HEK293 (cell line): ENCODE measurements around the gene EGFR.

Source experiments
- ZBTB44 ChIP-seq: fragments of 450-650 bp; IDR thresholded peaks from 2 replicates; pipeline ENCODE4 v1.5.1; 2018; ENCODE audit warnings: missing biosample characterization, mild to moderate bottlenecking, missing genetic modification characterization
- ZNF121 ChIP-seq: fragments of 450-650 bp; formaldehyde crosslinking; IDR thresholded peaks from 2 replicates; pipeline ENCODE4 v1.5.1; 2016; ENCODE audit warnings: missing biosample characterization, missing genetic modification characterization
- ZNF174 ChIP-seq: fragments of 450-650 bp; formaldehyde crosslinking; IDR thresholded peaks from 2 replicates; pipeline ENCODE4 v1.5.0; 2017; ENCODE audit warnings: missing biosample characterization, mild to moderate bottlenecking, missing genetic modification characterization
- ZNF18 ChIP-seq: fragments of 450-650 bp; formaldehyde crosslinking; IDR thresholded peaks from 2 replicates; pipeline ENCODE4 v1.5.1; 2016; ENCODE audit warnings: missing biosample characterization, missing genetic modification characterization
- ZNF341 ChIP-seq: fragments of 450-650 bp; formaldehyde crosslinking; IDR thresholded peaks from 2 replicates; pipeline ENCODE4; 2016; ENCODE audit warnings: low read depth, missing biosample characterization, missing genetic modification characterization
- ZNF394 ChIP-seq: fragments of 450-650 bp; formaldehyde crosslinking; IDR thresholded peaks from 2 replicates; pipeline ENCODE4 v1.5.1; 2016; ENCODE audit warnings: missing biosample characterization, missing genetic modification characterization, mild to moderate bottlenecking, moderate library complexity, borderline replicate concordance
- ZNF544 ChIP-seq: fragments of 450-650 bp; formaldehyde crosslinking; IDR thresholded peaks from 2 replicates; pipeline ENCODE4 v1.5.0; 2017; ENCODE audit warnings: missing biosample characterization, missing genetic modification characterization
- ZNF561 ChIP-seq: fragments of 450-650 bp; IDR thresholded peaks from 2 replicates; pipeline ENCODE4 v1.5.1; 2018; ENCODE audit warnings: missing biosample characterization, missing genetic modification characterization, borderline replicate concordance
- TF ChIP-seq, protein P1 (sequence below): fragments of 450-650 bp; formaldehyde crosslinking; conservative IDR thresholded peaks from 2 replicates; pipeline ENCODE4 v1.5.1; 2016; ENCODE audit warnings: low read depth, missing biosample characterization, missing genetic modification characterization
- TF ChIP-seq, protein P2 (sequence below): fragments of 450-650 bp; formaldehyde crosslinking; optimal IDR thresholded peaks from 2 replicates; pipeline ENCODE3; 2016; ENCODE audit warnings: missing biosample characterization, mild to moderate bottlenecking, missing genetic modification characterization
- TF ChIP-seq, protein P3 (sequence below): fragments of 450-650 bp; formaldehyde crosslinking; IDR thresholded peaks from 2 replicates; pipeline ENCODE4 v1.5.1; 2016; ENCODE audit warnings: missing biosample characterization, missing genetic modification characterization

- TF ChIP-seq ZNF121 (no peak), ZNF394 (tag by site-specific recombination) (no peak), ZBTB44 (tag by site-specific recombination) (no peak), ZNF18 (tag by site-specific recombination) (no peak), ZNF561 (no peak), ZNF544 (tag by site-specific recombination) (no peak), ZNF174 (tag by site-specific recombination) (no peak), ZNF341 (no peak)
- TF ChIP-seq, protein P1, sequence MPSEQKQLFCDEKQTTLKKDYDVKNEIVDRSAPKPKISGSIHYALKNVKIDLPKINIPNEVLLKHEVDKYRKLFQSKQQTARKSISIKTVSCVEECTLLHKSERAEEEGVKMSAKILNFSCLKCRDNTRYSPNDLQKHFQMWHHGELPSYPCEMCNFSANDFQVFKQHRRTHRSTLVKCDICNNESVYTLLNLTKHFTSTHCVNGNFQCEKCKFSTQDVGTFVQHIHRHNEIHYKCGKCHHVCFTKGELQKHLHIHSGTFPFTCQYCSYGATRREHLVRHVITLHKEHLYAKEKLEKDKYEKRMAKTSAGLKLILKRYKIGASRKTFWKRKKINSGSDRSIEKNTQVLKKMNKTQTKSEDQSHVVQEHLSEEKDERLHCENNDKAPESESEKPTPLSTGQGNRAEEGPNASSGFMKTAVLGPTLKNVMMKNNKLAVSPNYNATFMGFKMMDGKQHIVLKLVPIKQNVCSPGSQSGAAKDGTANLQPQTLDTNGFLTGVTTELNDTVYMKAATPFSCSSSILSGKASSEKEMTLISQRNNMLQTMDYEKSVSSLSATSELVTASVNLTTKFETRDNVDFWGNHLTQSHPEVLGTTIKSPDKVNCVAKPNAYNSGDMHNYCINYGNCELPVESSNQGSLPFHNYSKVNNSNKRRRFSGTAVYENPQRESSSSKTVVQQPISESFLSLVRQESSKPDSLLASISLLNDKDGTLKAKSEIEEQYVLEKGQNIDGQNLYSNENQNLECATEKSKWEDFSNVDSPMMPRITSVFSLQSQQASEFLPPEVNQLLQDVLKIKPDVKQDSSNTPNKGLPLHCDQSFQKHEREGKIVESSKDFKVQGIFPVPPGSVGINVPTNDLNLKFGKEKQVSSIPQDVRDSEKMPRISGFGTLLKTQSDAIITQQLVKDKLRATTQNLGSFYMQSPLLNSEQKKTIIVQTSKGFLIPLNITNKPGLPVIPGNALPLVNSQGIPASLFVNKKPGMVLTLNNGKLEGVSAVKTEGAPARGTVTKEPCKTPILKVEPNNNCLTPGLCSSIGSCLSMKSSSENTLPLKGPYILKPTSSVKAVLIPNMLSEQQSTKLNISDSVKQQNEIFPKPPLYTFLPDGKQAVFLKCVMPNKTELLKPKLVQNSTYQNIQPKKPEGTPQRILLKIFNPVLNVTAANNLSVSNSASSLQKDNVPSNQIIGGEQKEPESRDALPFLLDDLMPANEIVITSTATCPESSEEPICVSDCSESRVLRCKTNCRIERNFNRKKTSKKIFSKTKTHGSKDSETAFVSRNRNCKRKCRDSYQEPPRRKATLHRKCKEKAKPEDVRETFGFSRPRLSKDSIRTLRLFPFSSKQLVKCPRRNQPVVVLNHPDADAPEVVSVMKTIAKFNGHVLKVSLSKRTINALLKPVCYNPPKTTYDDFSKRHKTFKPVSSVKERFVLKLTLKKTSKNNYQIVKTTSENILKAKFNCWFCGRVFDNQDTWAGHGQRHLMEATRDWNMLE (tag by site-specific recombination): no peak
- TF ChIP-seq, protein P2, sequence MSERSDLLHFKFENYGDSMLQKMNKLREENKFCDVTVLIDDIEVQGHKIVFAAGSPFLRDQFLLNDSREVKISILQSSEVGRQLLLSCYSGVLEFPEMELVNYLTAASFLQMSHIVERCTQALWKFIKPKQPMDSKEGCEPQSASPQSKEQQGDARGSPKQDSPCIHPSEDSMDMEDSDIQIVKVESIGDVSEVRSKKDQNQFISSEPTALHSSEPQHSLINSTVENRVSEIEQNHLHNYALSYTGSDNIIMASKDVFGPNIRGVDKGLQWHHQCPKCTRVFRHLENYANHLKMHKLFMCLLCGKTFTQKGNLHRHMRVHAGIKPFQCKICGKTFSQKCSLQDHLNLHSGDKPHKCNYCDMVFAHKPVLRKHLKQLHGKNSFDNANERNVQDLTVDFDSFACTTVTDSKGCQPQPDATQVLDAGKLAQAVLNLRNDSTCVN (tag by site-specific recombination): no peak
- TF ChIP-seq, protein P3, sequence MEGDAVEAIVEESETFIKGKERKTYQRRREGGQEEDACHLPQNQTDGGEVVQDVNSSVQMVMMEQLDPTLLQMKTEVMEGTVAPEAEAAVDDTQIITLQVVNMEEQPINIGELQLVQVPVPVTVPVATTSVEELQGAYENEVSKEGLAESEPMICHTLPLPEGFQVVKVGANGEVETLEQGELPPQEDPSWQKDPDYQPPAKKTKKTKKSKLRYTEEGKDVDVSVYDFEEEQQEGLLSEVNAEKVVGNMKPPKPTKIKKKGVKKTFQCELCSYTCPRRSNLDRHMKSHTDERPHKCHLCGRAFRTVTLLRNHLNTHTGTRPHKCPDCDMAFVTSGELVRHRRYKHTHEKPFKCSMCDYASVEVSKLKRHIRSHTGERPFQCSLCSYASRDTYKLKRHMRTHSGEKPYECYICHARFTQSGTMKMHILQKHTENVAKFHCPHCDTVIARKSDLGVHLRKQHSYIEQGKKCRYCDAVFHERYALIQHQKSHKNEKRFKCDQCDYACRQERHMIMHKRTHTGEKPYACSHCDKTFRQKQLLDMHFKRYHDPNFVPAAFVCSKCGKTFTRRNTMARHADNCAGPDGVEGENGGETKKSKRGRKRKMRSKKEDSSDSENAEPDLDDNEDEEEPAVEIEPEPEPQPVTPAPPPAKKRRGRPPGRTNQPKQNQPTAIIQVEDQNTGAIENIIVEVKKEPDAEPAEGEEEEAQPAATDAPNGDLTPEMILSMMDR (tag by site-specific recombination): no peak
These were observed 180.0 kb downstream of the EGFR start for GRCh38 chr7:55198634-55199392.
